Measurements from ENCODE around the gene SPEM3. TPM values are rescaled to one million over a fixed set of nuclear protein-coding genes. Genes with fewer than 3 reads are reported as not detected.

Gene SPEM3
- total RNA-seq, 2 donors from 2014 or later = not detected

- TF ChIP-seq CTCF (conservative IDR thresholded peaks at IDR 0.05) = no peak
- WGBS, 2 experiments (ENCODE audit: insufficient coverage in 1 of 2, insufficient read length in 1 of 2) = 84 to 100% methylated on average over 1 of the region's 2 CpGs
- no peak overlapping the region for H3K4me3 ChIP-seq (ENCODE audit: low read length)
- H3K4me1 ChIP-seq (ENCODE audit: control insufficient read depth, insufficient read depth, low read length) = peaks cover under 1% of the 10 kb centered on the region
- no peaks in the 10 kb centered on the region for H3K9me3 ChIP-seq (ENCODE audit: control insufficient read depth, low read length)
- H3K27me3 ChIP-seq (ENCODE audit: control insufficient read depth, insufficient read depth, low read length, poor library complexity, severe bottlenecking) = no peaks in the 10 kb centered on the region
- H3K9me3 Mint-ChIP-seq = no peaks in the 10 kb centered on the region
- no peak overlapping the region for H3K27ac ChIP-seq (ENCODE audit: low read depth, low read length)
- H3K36me3 Mint-ChIP-seq (ENCODE audit: low read depth) = peaks cover 10% of the 10 kb centered on the region
- peaks cover 9% of the 10 kb centered on the region for H3K27me3 Mint-ChIP-seq (ENCODE audit: insufficient read depth)
- H3K9ac ChIP-seq (ENCODE audit: extremely low read depth, low read length, poor library complexity, severe bottlenecking) = no peak overlapping the region
- no peak overlapping the region for H3K4me3 Mint-ChIP-seq
- H3K4me1 Mint-ChIP-seq = peaks cover 14% of the 10 kb centered on the region
- no peak overlapping the region for H3K27ac Mint-ChIP-seq
- peaks cover 5% of the 10 kb centered on the region for H3K36me3 ChIP-seq (ENCODE audit: control insufficient read depth, insufficient read depth, low read length)
- DNase-seq = no peak
Observed at GRCh38 chr17:7398612-7399011, 30.0 kb upstream of the SPEM3 start.

GRCh38 chr17:7403043-7403726, 25.5 kb upstream of the SPEM3 start:
- peaks cover 10% of the 10 kb centered on the region for H3K36me3 Mint-ChIP-seq (ENCODE audit: low read depth)
- no peaks in the 10 kb centered on the region for H3K9me3 Mint-ChIP-seq
- Histone ChIP-seq H3K9me3 (ENCODE audit: control insufficient read depth, low read length) (no peaks in the 10 kb centered on the region), H3K36me3 (ENCODE audit: control insufficient read depth, insufficient read depth, low read length) (peaks cover 5% of the 10 kb centered on the region), H3K4me3 (ENCODE audit: low read length) (peak overlapping the region; percentile 88), H3K9ac (ENCODE audit: extremely low read depth, low read length, poor library complexity, severe bottlenecking) (peak overlapping the region; percentile 62), H3K4me1 (ENCODE audit: control insufficient read depth, insufficient read depth, low read length) (no peaks in the 10 kb centered on the region), H3K27me3 (ENCODE audit: control insufficient read depth, insufficient read depth, low read length, poor library complexity, severe bottlenecking) (no peaks in the 10 kb centered on the region), H3K27ac (ENCODE audit: low read depth, low read length) (peak overlapping the region; percentile 77)
- peak overlapping the region; percentile 77 for H3K4me3 Mint-ChIP-seq
- 23 to 50% methylated on average over 6 to 16 of the region's 16 CpGs for WGBS, 2 experiments (ENCODE audit: insufficient coverage in 1 of 2, insufficient read length in 1 of 2)
- H3K4me1 Mint-ChIP-seq = peaks cover 20% of the 10 kb centered on the region
- TF ChIP-seq CTCF (conservative IDR thresholded peaks at IDR 0.05) = no peak
- DNase-seq = no peak
- H3K27ac Mint-ChIP-seq = peak overlapping the region; percentile 95
- H3K27me3 Mint-ChIP-seq (ENCODE audit: insufficient read depth) = peaks cover 7% of the 10 kb centered on the region

GRCh38 chr17:7403727-7403976, 25.0 kb upstream of the SPEM3 start:
- H3K27ac Mint-ChIP-seq = peak overlapping the region; percentile 95
- peak overlapping the region; percentile 77 for H3K27ac ChIP-seq (ENCODE audit: low read depth, low read length)
- DNase-seq = no peak

More at GRCh38 chr17:7403727-7403976, 25.0 kb upstream of the SPEM3 start:
- H3K4me3 ChIP-seq (ENCODE audit: low read length) = peak overlapping the region; percentile 88
- Mint-ChIP-seq H3K4me3 (peak overlapping the region; percentile 77), H3K27me3 (ENCODE audit: insufficient read depth) (peaks cover 9% of the 10 kb centered on the region), H3K36me3 (ENCODE audit: low read depth) (peaks cover 10% of the 10 kb centered on the region), H3K9me3 (no peaks in the 10 kb centered on the region), H3K4me1 (peaks cover 20% of the 10 kb centered on the region)
- H3K9me3 ChIP-seq (ENCODE audit: control insufficient read depth, low read length) = no peaks in the 10 kb centered on the region
- peaks cover 7% of the 10 kb centered on the region for H3K36me3 ChIP-seq (ENCODE audit: control insufficient read depth, insufficient read depth, low read length)
- WGBS, 2 experiments (ENCODE audit: insufficient coverage in 1 of 2, insufficient read length in 1 of 2) = 0% methylated on average over 8 to 13 of the region's 13 CpGs
- no peaks in the 10 kb centered on the region for H3K27me3 ChIP-seq (ENCODE audit: control insufficient read depth, insufficient read depth, low read length, poor library complexity, severe bottlenecking)
- H3K9ac ChIP-seq (ENCODE audit: extremely low read depth, low read length, poor library complexity, severe bottlenecking) = peak overlapping the region; percentile 62
- TF ChIP-seq CTCF (conservative IDR thresholded peaks at IDR 0.05) = no peak
- H3K4me1 ChIP-seq (ENCODE audit: control insufficient read depth, insufficient read depth, low read length) = no peaks in the 10 kb centered on the region

Measured in endodermal cell (in vitro differentiated cells).